Stimulated activated naive CD4-positive, alpha-beta T cell (primary cell): ENCODE data around the gene PARD3B.

ENCODE experiments used
- DNase-seq, 6 experiments: peaks; one replicate each; lab custom pipeline; 2025; lab: John Stamatoyannopoulos, UW

Gene PARD3B

DNA sequence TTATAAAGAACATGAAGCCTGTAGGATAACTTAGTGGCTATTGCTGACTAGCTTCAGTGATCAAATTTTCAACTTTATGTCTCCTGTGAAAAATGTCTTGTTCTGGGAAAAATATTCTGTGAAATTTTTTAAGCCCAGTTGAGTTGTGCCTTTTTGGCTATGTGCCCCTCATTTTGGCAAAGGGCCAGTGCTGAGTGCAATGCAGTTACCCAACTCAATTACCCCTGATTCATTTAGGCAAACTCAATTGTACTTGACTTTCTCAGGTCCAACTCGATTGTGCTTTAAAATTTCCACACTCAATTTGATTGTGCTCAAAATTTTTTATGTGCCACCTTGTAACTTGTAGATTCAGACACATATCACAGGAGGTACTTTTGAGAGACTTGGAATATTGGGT, 588.3 kb downstream of the PARD3B start:
- DNase-seq = no peak

DNA sequence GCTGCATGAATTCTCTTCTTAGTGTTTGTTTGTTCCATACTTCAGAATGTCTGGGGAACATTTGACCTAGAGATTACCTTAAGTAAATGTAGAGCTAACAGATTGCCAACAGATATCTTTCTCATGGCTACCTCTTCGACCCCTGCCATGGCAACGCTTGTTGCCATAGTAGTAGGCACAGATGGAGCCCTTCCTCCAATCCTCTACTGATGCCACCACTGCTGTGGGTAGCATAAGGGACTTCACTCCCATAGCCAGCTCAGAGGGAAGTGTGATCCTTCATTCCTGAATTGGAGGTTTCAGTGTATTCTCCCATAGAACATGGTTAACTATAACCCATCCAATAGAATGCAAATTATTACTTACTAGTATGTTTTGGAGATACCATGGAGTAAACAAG, 593.5 kb downstream of the PARD3B start:
- no peak for DNase-seq

DNA sequence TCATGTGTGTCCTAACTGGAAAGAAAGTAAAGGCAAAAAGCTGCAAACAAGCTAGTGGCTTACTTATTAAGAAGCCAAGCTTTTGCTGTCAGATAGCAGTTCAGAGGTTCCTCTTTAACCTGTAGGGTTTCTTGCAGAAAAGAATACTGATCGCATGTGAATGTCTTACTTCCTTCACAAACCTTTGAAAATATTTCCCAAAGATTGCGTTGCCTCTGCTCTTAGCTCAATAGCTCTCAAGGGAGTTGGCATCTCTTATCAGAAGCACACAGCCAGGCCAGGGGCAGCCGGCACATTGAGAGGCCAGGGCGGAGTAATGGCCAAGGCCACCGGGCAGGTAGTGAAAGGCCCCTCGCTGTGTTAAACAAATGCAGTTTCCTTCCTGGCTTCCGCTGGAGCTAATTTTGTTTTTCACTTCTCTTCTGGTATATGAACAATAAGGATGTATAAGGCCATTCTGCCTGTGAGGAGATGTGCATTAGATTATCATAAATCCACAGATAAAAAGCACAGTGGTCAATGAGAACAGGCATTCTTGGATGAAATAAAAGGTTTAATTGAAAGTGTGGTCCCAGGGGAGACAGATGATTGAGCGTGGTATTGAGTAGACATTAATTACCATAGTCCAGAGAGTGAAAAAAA, 594.7 kb downstream of the PARD3B start:
- DNase-seq = peak in 2 of 6 experiments; percentile 14 to 20

DNA sequence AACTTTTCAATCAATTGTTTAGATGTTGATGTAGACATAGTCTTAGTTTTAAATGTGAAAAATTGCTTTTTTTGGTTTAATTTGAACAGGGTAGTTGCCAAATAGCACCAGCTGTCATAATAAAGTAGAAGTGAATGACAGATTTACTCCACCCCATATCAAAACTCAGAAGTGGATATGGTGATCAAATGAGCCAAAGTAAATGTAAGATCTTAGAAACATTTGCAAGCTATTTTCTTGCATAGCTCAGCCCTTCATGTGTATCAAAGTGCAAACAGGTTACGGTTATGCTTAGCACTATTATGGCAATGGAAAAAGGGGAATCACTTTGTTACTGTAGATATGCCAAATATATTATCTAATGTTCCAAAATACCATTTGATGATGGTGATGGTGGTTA, 596.1 kb downstream of the PARD3B start:
- no peak for DNase-seq

DNA sequence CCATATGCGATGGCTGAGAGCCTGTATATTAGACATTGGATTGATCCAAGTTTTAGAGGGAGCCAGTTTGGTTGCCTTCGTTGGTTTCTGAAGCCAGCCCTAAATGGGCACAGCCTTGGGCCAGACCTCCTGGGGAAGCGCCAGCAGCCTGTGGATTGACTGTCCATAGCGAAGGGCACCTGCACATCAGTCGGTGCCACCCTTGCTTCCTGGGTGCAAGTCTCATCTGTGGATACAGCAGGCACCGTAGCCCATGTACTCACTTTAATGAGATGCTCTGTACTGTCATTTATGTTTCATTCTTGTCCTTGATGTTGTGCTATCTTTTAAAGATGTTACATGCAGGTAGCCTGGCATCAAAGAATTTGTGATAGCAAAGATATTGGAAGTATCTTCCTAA, 600.6 kb downstream of the PARD3B start:
- DNase-seq = no peak

DNA sequence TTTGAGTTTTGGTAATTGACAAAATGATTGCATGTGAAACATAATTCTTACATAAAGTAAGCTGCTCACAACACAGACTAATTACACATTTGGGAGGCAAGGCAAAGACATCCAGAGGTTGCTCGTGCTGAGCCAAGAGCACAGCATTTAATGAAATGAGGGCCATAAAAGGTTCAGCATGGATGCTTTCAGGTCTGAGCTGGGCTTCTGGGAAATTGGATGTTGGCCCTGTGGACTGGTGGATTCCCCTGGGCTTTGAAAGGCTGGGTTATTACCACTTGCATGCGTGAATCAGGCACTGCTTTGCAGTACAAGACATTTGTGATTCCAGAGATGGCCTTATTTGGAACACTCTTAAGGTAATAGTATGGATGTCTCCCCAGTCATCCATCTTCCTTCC, 603.5 kb downstream of the PARD3B start:
- no peak for DNase-seq

DNA sequence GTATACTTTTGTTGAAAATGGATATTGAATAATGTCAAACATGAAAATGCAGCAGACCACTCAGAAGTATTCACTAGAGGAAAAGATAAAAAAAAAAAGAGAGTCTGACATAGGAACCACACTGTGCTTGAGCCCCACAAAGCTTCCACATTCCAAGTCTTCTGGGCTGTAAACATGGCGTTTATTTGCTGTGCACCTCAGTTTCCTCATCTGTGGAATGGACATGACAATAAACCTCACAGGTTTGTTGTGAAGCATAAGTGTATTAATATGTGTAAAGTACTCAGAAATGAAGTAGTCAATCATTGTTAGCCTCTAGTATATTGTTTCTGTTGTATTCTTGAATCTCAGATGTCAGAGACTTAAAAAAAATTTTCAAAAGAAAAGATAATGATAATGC, 611.2 kb downstream of the PARD3B start:
- no peak for DNase-seq

DNA sequence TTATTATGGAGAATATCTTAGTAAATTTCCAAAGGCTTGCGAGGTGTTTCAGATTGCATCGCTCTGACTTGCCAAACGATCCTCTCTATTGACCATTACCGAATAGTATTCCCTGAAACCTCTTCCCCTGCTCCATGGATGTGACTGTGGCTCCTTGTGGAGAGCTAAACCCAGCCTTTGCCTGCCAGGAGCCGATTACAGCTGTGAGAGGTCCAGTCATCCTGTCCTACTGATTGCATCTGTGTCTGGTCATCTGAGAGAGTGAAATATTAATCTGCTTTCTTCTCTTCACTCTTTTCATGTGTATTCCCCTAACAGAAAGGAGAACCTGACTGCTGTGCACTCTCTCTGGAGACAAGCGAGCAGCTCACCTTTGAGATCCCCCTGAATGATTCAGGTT, 613.1 kb downstream of the PARD3B start:
- DNase-seq = no peak

DNA sequence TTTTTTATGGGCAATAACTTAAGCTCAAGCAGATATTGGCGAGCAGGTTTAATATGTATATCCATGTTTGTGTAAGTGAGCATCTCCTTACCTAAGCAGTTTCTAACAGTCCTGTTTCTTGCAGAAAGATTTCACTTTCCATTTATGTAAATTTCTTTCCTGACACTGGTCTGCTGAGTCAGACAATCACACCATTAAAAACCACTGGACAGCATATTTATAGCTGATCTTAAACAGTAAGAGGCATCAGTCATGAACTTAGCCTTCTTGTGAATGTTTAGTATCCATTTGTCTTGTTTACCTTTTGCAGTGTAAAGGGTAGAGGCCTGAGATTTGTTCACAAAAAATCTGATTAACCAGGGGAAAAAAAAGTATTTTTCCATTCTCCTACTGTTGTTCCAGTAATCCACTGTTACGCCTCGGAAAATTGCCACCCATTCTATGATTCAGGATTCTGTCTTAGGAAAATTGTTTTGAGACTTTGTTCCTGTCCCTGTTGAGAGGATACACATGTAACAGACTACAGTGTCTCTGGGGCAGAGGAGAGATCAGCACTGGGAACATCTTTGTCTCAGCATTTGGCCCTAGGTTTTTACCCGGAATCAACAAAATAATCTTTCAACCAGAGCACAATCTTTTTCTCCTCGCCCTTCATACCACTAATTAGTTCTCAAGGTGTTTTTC, 616.0 kb downstream of the PARD3B start:
- DNase-seq = no peak

DNA sequence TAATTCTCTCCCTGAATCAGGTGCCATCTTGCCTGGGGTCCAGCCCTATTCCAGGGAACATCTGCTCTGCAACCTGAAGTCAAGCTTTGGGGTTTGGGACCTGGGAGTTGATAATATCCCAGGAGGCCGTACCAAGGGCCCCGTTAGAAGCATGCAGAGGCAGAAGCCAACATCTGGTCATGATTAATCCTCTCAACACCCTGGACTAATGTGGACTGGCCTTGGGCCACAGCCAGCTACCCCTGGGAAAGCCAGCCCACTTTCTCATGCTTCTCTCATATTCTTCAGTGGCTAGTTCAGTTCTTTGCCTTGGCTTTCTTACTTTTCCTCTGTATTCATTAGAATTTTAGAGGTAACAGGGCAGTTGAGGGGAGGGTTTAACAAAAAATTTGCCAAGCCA, 621.5 kb downstream of the PARD3B start:
- DNase-seq = no peak

DNA sequence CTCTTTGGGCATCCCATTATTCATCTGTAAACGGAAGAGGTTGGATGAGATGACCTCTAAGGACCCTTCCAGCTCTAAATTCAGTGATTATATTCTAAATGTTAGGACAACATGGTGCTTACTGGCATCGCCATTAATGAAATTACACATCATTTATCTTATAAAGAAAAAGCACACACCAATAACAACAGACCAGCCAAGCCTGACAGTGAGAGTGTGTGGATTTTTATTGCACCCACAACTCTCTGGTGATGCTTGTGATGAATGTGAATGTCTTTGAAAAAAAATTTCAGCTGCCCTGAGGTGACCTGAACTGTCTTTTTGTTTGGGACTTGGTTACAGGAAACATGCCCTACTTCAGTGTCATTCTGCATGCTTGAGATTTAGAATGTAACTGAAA, 623.7 kb downstream of the PARD3B start:
- no peak for DNase-seq

DNA sequence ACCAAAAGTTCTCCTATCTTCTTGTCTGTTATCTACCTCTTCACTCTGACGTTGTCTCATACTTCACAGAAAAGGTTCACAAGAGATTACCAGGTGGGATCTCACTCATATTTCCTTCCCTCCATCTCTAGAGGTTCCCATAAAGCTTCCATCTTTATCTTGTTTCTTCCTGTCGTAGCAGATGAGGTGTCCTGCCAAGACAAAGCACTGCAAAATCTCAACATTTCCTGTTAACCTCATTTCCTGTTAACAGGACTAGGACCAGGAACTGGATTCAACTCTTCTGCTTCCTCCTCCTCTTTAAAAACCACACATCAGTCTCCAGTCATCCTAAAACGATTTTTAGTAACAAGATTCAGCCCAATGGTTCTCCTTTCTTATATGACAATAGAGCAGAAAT, 624.2 kb downstream of the PARD3B start:
- DNase-seq = no peak

DNA sequence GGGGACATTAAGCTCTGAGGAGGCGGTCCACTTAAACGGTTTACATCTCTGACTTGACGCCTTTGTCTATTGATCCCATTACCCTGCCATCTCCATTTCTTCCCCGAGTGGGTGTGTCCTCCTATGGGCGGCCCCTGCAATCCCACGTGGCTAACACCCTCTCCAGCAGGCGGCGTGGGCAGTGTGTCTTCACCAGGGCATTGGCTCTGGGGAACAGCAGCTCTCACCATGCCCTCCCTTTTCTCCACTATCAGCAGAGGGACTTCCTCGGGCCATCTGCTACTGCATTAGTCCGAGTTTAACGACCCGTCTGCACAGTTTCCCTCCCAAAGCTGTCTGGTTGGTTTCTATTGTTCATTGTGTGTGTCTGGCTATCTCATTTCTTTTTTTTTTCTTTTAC, 625.1 kb downstream of the PARD3B start:
- no peak for DNase-seq

DNA sequence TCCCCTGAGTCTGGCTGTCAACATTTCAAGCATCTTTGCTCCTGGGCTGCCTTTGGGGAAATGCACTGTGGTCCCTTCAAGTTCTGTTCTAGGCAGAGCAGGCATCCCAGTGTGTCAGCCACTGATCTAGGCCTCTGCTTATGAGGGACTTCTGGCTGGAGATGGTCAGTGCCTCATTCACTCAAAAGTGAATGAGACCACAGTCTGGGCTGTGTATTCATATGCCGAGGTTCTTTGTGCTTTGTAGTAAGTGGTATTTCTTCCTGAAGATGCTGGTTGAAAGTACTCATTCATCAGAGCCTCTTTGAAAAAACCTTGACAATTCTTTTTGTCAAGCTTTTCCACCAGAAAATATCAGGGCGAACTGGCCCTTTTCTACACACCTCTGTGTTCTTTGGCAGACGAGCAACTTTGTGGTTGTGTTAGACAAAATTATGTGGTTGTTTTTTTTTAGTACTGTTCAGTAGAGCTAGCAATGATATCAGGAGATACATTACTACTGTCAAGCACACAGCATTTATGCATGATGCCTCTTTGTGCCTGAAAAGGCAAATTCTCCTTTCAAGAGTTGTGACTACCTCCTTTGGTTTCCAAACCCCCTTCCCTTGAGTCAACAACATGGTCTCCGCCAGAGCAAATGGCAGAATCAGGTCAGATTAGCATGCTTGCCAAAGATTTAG, 626.1 kb downstream of the PARD3B start:
- DNase-seq = no peak

DNA sequence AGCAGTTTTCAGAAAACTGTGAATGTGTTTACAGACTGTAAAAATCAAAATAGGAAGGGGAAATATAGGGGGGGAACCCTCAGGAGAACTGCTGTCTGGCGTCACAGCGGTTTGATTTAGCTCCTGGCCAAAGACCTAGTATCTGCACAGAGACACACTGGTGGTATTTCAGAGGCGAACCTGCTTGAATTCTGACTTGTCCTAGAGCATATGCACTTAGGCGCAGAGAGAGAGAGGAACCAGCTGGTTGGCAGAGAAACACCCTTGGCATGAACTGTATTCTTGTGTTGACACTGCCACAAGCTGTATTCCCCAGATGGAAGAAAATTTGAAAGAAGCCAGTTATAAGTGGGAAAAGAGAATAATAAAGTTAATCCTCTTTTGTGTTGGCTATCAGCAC, 630.6 kb downstream of the PARD3B start:
- DNase-seq = no peak

DNA sequence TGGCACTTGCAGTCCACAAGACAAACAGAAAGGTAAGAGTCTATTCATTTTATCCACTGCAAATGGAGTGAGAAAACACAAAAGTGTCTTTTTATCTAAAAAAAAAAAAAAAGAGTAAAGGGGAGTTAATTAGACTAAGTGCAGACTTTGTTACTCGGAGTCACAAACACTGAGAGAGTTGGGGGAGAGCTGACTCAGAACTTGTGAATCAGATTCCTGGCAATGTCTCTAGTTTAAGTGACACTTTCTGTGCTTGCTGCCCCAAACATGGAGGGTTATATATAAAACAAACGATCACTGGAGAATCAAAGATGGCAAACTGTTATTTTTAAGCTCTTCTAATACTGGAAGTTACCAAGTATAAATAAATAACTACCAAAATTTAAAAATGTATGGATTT, 631.3 kb downstream of the PARD3B start:
- DNase-seq = no peak

DNA sequence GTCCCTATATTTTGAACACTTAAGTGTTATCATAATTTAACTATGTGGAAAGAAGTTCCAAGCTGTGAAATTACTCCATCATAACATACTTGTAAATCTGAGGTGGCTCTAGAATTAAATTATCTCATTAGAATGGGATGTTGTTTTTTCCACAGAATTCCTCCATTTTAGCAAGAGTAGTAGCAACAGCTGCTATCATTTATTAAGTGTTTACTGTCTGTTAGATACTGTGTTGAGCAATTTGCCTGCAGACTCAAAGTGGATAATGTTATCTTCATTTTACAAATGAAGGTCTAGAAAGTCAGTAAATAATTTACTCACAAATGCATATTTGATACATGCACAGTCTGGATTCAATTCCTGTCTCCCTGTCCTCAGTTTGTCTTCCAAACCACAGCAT, 632.3 kb downstream of the PARD3B start:
- no peak for DNase-seq

DNA sequence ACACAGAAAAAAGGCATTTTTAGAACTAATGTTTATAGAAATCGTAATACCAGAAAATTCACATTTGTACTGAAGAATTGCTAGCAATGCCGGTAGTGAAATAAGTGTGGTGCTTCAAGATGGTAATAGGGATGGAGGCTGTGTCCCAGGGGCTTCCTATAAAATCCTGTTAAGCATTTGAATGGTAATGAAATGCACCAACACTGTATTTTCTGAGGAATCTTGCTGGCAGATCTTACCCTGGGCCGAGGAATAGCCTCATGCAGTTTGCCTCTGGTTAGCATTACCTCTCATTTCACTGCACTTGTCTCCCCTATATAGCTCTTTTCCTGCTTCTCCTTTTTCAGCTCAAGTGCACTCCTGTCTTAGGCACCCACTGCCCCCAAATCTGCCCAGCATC, 635.5 kb downstream of the PARD3B start:
- no peak for DNase-seq

DNA sequence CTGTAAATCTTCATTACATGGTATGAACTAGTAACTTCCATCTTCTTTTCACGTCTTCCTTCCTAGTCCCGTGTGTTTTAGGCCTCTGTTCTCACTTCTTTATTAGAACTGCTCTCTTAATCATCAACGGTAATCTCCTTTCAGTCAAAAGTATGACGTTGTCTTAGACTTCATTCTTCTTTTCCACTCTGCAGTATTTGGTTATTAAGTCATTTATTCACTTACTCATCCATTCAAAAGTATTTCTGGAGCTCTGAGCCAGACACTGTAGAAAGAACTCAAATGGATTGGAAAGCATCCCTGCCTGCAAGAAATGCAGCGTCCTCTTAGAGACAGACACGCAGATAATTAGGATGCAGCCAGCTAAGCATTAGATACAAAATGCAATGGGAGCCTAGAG, 642.5 kb downstream of the PARD3B start:
- DNase-seq = no peak

DNA sequence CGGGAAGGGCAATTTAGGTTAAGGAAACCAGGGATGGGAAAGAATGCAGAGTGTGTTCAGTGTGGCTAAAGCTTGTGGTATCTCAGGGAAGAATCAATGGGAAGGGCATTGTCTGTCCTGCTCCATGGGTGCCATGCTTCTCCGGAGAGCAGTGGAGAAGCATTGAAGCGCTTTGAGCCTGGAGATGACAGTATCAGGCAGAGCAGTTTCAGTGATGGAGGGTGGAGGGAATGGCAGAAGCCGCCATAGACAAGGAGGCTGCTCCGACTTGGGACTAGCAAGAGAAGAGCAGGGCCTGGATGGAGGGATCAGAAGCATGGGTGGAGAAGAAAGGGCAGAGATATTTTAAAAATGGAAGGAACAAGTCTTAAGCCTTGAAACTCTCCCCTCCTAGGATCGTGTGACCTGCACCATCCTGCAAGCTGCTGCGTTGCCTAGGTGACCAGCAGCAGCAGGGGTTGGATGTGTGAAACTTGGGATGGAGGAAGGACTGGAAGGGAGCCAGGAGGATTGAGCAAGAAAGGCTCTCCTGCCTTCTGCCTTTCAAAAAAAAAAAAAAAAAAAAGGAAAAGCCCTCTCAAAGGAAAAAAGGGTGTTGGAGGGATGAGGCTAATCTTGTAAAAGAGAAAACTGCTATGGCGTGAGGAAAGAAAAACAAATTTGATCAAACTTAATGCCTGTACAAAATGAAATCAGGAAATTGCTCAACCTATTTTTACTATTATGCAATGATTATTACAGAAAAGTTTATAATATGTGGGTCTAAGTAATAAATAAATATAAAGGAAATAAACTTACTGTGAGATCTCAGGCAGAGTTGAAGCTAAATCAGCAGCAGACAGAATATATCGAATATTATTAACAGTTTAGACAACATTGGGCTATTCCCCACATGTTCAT, 643.2 kb downstream of the PARD3B start:
- no peak for DNase-seq

DNA sequence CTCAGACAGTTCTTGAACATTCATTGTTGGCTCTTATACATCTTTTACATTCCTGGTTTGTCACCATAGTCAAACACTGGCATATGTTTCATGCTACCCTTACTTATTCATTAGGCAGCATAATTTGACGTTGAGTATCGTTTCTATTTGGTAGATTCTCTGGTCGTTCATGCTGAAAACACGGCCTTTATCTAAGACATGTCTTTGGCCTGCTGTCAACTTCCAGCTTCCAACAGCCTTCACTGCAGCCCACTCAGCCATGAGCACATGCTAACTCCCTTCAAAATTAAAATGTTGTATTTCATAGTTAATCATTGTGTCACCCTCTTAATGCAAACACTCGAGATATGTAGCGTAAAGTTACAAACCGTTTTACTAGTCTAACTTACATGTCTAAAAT, 644.0 kb downstream of the PARD3B start:
- DNase-seq = no peak

DNA sequence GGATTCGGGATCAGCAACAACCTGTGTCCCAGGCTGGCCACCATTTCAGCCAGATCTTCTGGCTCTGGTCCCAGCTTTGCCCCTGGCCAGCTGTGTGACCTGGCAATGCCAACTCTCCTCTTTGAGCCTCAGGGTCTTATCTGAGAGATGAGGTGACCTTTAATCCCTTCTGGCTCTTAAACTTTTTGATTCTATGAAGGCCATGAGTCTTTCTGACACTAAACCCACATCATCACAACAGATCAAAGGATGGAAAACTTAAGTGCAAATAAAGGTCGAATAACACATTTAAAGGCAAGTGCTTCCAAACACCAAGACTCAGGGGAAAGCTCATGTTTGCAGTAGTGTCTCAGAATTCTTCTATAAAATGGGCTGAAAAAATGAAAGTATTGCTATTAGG, 645.3 kb downstream of the PARD3B start:
- no peak for DNase-seq
